GM18499 (cell line): ENCODE data around the gene TTC7B.

Experiments used
- ATAC-seq: cut with Tn5 transposase; IDR thresholded peaks from one replicate; pipeline ENCODE4 v1.9.1; 2021; ENCODE audit warnings: moderate number of reproducible peaks; ENCODE audit not compliant: insufficient read depth, unreplicated experiment

The TTC7B gene

DNA sequence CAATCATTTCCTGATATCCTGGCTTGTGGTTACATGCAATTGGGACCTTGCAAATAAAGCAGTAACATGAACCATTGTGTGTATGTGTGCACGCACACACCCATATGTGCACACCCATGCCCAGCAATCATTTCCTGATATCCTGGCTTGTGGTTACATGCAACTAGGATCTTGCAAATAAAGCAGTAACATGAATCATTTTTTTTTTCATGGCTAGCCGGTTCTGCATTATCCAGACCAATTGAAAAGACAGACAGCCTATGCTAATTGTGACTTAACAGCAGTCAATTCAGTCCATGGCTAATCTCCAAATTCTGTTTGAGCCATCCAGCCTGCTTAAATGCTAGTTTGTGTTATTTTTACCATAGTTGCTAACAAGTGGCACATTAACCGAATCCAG, 134.3 kb downstream of the TTC7B start:
- no peak for ATAC-seq

DNA sequence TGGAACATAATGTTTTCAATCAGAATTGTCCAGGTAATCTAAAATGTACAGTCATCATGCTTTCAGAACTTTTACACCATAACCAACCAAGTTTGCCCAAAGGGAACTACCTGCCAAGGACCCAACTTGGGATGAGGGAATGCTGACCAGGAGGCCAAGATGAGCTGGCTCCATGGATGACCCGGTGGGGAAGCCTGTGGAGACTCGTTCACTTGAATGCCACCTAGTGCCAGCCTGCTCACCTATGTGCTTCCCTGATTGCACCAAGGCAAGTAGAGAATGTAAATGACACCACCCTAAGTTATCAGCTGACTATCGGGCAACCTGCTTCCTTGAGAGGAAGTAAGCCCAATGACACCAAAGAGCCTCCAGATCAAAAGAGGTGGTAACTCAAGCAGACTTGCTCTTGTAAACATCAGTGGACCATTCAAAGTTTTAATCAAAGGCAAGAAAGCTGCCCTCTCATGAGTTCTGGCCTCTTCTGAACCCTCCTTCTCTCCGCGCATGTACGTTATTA, 137.3 kb downstream of the TTC7B start:
- ATAC-seq = no peak

DNA sequence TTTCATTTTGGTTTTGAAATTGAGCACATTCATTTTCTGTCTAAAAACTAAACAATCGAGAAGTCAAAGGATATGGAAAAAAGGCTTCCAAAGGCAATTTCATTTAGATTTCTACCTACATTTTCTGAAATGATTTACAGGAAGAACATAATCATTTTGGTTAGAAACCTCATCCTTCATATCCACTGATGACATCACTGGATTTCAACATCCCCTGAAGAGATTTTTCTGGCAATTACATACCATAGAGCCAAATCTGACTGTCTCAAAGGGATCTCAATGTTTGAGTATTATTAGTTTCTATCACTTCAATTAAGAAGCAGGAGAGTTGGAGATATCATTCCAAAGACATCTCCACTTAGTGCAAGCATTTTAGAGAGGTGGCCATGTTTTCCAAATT, 137.8 kb downstream of the TTC7B start:
- ATAC-seq = no peak

DNA sequence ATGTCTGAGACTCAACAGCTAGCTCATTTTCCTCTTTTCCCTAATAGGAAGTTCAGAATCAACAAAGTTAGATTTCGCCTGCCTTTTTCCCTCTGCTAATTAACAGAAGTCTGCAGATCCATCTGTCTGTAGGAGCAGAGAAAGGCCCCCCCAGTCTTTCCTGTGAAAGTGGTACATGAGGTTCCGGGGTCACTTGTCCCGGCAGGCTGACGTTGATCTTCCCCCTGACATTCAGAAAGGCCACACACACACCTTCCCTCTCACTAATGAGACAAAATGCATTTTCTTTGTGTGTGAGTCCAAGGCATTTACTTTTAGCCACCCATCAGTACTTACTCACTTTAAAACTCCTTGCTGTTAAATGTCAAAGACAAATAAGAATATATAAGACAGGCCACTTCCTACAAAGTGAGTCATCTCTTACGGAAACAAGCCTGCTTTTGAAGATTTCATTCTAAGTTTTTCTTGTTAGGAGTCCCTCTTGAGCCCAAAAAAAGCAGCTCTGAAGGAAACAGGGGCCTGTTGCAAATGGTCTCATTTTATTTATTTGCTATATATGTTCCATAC, 138.7 kb downstream of the TTC7B start:
- no peak for ATAC-seq

DNA sequence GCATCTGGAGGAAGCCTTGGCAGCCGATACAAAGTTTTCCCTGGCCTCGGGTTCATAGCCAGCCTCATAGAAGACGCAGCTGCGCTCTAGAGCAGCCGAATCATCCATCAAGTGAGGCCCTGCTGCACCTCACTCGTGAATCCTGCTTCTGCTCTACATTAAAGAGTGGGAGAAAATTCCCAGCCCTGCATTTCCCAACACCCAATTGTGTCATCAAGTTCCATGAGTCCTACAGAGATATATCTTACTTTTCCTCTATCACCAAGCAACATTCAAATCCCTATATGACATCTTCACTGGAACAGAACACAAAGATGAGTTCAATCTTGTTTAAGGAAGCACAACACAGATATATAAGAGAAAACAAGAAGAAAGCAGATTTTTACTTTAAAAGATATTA, 139.3 kb downstream of the TTC7B start:
- no peak for ATAC-seq

DNA sequence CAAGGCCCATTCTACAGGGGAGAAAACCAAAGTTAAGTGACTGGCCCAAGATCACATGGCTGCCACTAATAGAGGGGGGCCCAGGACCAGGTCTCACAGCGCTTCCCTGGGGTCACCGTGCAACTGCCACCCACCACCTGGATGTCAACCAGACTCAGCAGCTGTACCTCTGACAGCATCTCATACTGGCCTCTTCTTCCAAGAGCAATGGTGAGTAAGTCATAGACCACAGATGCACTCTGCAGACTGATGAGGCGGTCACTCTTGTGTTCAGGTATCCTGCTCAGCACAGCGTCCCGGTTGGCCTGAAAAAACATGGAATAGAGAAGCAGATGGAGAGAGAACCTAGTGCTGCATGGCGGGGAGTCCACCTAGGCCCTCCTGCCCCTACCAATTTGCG, 139.9 kb downstream of the TTC7B start:
- no peak for ATAC-seq

DNA sequence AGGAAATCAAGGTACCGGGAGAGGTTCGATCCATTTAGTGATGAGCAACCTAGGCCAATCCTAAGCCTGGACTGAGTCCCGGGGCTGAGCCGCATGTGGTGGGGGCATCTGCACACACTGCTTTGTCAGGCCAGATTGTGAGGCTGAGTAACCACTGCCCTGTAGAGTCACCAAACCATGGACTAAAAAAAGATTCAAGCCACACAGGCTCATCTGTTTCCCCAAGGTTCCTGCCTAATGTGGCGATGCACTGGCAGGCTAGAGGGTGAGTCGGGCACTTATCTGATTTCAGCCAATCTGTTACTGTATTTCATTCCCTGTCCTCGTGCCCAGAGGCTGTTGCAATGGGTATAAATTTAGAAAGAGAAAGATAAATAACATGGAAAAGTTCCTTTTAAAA, 140.8 kb downstream of the TTC7B start:
- no peak for ATAC-seq

DNA sequence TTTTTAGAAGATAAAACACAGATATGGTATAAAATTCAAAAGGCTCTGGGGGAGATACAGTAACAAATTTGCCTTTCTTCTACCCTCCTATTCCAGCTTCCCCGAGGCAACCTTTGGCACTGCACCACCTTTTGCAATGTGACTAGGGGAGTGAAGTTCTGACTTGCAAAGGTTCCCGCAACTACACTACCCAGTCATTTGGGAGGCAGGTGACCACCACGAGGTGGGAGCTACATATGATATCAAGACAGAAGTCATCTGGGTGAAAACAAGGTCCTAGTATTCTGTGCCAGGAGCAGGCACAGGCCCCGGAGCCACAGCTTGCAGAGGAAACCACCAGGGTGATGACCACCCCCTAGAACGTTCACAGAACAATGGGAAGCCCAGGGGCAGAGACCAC, 141.5 kb downstream of the TTC7B start:
- no peak for ATAC-seq

DNA sequence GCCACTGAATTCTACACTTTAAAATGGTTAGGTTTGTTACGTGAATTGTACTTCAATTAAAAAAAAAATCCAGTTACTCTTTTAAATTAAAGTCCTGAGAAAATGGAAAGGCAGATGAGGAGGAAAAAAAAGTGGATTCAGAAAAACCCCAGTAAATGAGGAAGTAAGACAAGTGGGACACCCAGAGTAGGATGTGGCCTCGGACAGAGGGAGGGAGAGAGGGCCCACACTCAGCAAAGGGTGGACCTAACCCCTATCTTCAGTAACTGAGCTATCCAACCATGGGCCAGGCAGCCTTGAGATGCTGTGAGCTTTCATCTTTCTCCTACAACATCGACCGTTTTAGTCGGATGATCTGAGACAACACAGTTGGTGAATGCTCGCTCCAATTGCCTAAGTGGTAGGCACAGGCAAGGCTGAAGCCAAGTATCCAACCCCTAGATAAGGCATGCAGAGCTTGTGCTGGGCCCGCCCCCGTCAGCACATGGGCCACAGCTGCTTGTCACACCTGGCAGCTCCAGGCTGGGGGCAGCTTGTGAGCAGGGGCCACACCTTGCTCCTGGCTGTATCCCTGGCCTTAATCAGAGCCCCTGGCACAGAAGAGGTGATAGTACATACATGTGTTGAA, 142.1 kb downstream of the TTC7B start:
- ATAC-seq = no peak

DNA sequence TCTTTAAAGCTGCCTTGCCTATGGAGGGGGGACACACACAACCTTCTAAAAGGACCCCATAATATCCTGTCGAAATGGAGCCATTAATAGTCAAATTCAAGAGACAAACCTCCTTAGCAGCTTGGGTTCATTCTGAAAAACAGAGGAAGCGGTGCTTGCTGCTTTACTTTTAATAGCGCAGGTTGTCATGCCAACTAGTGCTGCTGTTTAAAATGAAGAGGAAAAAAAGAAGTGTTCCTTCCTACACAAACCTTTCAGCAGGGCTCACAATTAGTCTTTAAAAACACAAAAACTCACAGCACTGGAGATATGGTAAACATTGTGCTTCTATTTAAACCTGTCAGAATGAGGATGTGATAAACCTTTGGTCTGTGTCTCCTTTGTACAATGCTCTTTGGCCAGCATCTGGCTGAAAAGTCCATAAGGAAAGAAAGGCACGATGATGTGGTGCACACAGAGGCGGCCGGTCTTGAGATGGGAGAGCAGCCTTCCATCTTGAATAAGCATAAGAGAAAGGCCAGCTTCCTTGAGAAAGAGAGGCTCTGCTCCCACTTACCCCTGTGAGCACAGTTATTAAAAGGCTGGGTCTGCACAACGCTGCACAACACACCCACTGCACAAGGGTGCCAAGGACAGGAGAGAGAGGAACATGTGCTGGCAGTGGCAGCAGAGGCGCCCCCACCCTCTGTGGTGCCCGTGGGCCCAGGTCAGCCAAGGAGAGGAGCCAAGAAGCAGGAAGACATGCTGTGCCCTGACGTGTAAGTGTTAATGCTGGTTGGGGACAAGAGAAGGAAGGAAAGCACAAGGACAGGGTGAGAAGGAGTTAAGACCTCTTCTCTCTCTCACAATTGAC, 144.6 kb downstream of the TTC7B start:
- no peak for ATAC-seq

DNA sequence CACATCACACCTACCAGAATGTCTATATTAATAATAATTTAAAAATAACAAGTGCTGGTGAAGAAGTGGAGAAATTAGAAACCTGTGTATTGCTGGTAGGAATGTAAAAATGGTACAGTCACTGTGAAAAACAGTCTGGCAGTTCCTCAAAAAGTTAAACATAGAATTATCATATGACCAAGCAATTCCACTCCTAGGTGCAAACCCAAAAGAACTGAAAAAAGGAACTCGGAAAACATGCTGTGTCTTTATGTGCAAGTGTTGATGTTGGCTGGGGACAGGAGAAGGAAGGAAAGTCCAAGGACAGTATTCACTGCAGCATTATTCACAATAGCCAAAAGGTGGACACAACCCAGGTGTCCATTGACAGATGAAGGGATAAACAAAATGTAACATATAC, 146.5 kb downstream of the TTC7B start:
- no peak for ATAC-seq

DNA sequence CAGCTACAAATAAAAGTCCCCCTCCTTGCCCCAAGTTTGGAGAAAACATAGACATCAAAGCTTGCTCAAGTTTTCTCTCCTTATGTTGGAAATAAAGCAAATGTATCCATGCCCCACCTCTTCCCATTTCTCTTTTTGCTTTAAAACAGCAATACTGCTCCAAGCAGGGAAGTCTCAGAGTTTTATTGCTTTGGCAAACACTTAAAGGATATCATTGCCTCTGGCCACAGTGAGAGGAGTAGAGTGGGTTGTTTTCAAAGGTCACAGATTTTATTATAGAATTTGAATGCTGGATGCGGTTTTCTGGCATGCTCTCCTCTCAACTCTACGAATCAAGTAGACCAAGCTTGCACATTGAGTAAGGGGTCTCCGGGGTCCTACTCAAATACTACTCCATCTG, 149.7 kb downstream of the TTC7B start:
- no peak for ATAC-seq

DNA sequence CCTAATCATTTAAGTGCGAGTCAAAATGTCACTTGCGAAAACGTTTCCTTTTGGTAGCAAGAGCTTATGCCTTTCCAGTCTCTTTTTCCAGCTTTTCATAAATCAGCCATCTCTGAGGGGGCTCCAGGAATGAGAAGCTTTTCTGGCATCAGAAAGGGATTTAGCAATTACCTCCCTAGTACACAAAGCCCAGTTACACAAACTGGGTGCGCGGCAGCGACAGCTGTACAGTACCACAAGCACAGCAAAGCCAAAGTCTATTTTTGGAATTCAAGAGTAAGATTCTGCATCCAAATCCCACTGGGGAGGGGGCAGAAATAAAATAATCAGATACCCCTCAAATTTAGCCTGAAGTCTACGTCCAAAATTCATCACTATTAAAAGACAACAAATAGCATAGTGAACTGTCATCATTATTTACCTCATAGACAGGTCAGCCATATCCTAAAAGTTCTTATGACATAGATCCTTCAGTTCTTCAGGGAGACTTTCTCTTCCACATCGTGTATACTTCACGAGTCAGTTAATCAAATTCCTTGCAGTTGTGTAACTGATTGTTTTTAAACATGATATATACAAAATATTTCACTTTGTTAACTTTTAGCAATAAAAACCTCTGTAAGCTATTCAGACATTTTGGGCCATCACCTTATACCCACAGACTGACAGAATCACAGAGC, 150.8 kb downstream of the TTC7B start:
- no peak for ATAC-seq

DNA sequence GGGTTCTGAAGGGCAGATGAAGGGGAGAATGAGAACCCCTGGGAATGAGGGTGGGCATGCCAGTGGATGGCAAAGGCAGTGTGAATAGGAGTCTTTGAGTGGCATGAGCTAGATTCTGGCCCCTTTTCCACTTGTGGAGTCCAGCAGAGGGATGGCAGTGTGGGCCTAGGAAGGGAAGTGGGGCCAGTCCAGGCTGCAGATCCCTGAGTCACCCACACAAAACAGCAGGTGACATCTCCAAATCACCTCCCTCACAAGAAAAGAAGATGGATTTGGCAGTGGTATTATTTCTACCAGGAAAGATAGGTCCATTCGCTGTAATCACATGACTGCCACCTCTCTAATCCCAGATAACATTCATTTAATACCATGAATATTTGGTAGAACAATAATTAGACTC, 151.3 kb downstream of the TTC7B start:
- no peak for ATAC-seq

DNA sequence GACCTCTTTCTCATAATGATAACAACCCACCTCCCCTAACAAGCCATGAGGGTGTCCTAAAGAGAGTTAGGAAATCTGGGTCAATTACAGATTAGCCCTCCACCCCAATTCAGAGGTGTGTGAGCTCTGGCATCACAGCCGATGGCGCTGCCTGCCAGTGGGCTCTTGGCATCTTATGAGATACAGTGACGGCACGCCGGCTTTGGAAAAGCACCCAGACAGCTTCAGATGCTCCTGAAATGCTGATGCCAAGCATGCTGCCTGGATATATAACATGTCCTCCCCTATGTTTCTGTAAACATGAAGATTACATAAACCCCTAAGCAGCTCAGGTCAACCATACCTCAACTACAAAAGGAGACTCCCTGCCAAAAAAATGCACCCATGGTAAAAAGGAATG, 152.6 kb downstream of the TTC7B start:
- no peak for ATAC-seq

DNA sequence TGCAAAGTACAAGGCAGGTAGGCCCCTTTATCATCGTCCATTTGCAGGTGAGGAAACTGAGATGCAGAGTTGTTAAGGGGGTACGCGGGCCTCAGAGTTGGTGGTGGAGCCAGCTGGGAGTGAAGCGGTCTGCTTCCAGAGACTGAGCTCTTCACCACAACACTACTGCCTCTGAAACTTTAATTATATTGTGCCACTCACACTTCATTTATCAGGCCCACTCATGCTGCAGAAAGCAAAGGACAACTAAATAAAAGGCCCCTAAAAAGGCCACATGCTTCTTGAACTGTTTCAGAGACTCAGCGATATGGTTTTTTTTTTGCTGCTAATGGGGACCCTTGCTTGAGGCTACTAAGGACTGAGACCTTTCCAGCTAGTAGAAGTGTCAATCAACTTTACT, 153.1 kb downstream of the TTC7B start:
- no peak for ATAC-seq

DNA sequence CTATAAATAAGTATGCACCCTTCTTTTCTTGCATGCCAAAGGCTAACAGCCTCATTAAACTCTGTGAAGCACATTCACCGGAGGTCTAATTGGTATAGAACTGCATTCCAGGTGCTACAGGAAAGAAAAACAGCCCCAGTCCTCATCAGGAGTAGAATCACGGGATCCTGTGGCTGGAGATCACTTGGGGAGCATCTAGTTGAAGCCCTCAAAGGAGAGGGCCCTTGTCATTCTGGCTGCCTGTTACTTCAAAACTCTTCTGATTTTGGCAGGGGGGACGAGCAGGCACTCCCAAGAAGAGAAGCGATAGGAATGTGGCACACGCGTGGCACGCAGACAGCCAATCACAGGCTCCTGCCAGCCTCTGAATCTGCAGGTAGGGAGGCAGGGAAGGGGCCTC, 154.4 kb downstream of the TTC7B start:
- no peak for ATAC-seq

DNA sequence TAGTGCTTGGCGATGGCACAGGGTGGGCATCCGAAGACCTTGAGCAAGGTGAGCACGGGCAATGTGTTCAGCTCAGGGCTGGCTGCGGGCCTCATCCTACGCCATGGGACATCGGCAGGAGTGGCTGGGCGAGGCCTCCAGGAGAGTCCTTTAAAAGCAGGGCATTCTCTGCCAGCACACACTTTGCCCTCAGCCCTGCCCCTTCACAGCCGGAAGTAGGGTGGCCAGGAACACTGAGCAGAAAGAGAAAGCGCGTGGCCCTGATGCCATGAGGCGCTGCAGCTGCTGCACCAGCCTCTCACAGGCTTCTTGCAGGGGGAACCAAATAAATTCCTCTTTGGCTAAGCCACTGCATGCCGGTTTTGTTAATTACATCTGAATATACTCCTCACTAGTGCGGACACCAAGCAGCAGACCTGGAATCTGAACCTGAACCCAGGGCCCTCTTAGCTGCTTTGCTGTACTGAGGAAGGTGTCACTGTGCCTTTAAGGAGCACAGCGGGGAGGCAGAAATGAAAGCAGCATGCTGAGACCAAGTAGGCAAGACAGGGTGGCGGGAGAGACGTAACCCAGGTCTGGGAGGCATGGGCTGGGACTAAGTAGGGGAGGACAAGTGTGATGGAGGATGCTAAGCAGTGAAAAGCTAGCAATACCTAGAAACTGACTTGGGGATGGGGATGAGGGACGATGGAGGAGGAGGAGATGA, 155.2 kb downstream of the TTC7B start:
- ATAC-seq = no peak

DNA sequence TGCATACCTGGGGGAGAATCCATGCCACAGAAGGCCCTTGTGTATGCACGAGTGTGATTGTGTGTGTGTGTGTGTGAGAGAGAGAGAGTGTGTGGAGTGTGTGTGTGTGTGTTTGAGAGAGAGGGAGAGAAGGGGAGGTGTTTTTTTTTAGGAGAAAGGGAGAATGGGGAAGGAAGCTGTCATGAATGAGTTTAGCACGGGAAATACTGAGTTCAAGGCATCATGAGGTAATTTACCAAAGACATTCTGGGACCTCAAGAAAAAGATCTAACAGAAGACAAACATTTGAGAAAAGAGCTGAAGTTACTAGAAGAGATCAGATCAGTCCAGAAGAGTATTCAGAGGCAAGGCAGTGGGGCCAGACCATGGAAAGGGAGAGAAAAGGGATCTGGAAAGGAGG, 157.1 kb downstream of the TTC7B start:
- no peak for ATAC-seq

DNA sequence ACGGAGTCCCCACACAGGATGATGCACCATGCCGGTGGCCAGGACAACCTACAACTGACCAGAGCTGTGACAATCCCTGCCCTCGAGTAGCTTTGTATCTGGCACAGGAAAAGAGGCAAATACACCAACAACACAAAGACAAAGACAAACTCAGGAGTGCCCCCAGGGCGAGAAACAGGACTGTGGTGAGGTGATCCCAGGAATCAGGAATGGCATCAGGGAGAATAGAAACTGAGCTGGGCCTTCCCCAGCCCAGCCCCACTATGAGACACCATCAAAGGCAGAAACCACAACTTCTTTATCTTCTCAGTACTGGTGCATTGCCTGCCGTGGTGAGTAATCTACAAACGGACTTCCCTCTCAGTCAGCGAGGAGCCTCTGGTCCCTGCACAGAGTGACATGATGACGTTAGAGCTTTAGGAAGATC, 157.7 kb downstream of the TTC7B start:
- ATAC-seq = no peak
